Activated CD4-positive, alpha-beta memory T cell treated with anti-CD3 and anti-CD28 coated beads, Interleukin-2, amount 10 ng/mL, durations not matched to agents 7 days and 5 days (primary cell): ENCODE data around the gene TOP1. TPM values are rescaled to one million over a fixed set of nuclear protein-coding genes. Genes with fewer than 3 reads are reported as not detected.
A peak's percentile ranks its signal among the peaks of the same experiment; 100 is the strongest.
"Not testable (repeated sequence)": the region's sequence is repeated elsewhere in the genome, so short reads cannot be mapped to it uniquely, and the experiment has no call there.

ENCODE experiments used
- CTCF ChIA-PET: fragments of 350-600 bp; sonication (Branson Sonifier 250); formaldehyde crosslinking; loops from one replicate; lab custom pipeline; 2021; ENCODE audit warnings: antibody characterized with exemption, inconsistent platforms; lab: Charles Lee
- POLR2A ChIA-PET: fragments of 350-600 bp; sonication (Branson Sonifier 250); formaldehyde crosslinking; loops from one replicate; lab custom pipeline; 2021; ENCODE audit warnings: antibody characterized with exemption; lab: Charles Lee
- DNase-seq: peaks from one replicate; pipeline ENCODE4 v3.0.0-alpha.2; 2020
- H3K27ac Mint-ChIP-seq: one replicate; pipeline ENCODE4 v1.8.0; 2021; ENCODE audit warnings: mild to moderate bottlenecking, mixed read lengths
- H3K27me3 Mint-ChIP-seq: one replicate; pipeline ENCODE4 v1.8.0; 2021; ENCODE audit warnings: mixed read lengths
- H3K36me3 Mint-ChIP-seq: one replicate; pipeline ENCODE4 v1.8.0; 2021; ENCODE audit warnings: low read depth, mixed read lengths
- H3K4me1 Mint-ChIP-seq: one replicate; pipeline ENCODE4 v1.8.0; 2021; ENCODE audit warnings: mixed read lengths
- H3K4me3 Mint-ChIP-seq: one replicate; pipeline ENCODE4 v1.8.0; 2021; ENCODE audit warnings: mild to moderate bottlenecking, mixed read lengths
- H3K9me3 Mint-ChIP-seq: one replicate; pipeline ENCODE4 v1.8.0; 2021; ENCODE audit warnings: mixed read lengths
- total RNA-seq, 2 experiments: library from RNA; stranded (reverse); gene quantifications; one replicate each; pipeline ENCODE4 v1.2.3, GENCODE V29; 2021

The TOP1 gene
- total RNA-seq, 2 experiments from 2014 or later: 67.5 to 68.0 TPM

GRCh38 chr20:41126719-41127118, 98.1 kb downstream of the TOP1 start:
- DNase-seq: no peak
- Mint-ChIP-seq H3K9me3 (no peaks in the 10 kb centered on the region), H3K4me3 (no peak overlapping the region), H3K27me3 (no peaks in the 10 kb centered on the region), H3K27ac (no peak overlapping the region), H3K4me1 (peaks cover 9% of the 10 kb centered on the region), H3K36me3 (peaks cover 53% of the 10 kb centered on the region)
- ChIA-PET POLR2A (no interaction called here), CTCF (interaction anchor here (1.3 kb wide), 1 partner anchor 9 kb away, joined by 7 read pairs; no protein-coding TSS in a partner anchor)

GRCh38 chr20:41128317-41128716, 99.7 kb downstream of the TOP1 start:
- POLR2A ChIA-PET, H3K4me3 Mint-ChIP-seq, DNase-seq, H3K27ac Mint-ChIP-seq, H3K27me3 Mint-ChIP-seq, H3K9me3 Mint-ChIP-seq: not testable (repeated sequence)
- CTCF ChIA-PET: interaction anchor here (0.6 kb wide), 1 partner anchor 29 kb away, joined by 3 read pairs; no protein-coding TSS in a partner anchor
- Mint-ChIP-seq H3K36me3 (peaks cover 37% of the 10 kb centered on the region), H3K4me1 (peaks cover 14% of the 10 kb centered on the region)

- Mint-ChIP-seq H3K27ac (no peak overlapping the region), H3K9me3 (no peaks in the 10 kb centered on the region), H3K4me3 (no peak overlapping the region), H3K4me1 (peaks cover 41% of the 10 kb centered on the region), H3K27me3 (no peaks in the 10 kb centered on the region), H3K36me3 (peaks cover 11% of the 10 kb centered on the region)
- CTCF ChIA-PET: interaction anchor here (0.6 to 6.0 kb wide), 7 partner anchors 41 to 208 kb away, joined by 3 to 84 read pairs (median 4); partner anchors contain the start of gene LPIN3
- POLR2A ChIA-PET: no interaction called here
- DNase-seq: no peak
Measured at GRCh38 chr20:41131594-41132387, 103.2 kb downstream of the TOP1 start.

- H3K9me3 Mint-ChIP-seq, POLR2A ChIA-PET, H3K4me3 Mint-ChIP-seq, H3K36me3 Mint-ChIP-seq, H3K27ac Mint-ChIP-seq, H3K27me3 Mint-ChIP-seq, DNase-seq: not testable (repeated sequence)
- CTCF ChIA-PET: interaction anchor here (0.6 to 6.0 kb wide), 4 partner anchors 67 to 207 kb away, joined by 3 to 84 read pairs (median 27); partner anchors contain the start of gene LPIN3
- peaks cover 41% of the 10 kb centered on the region for H3K4me1 Mint-ChIP-seq
Measured at GRCh38 chr20:41132388-41132775, 103.8 kb downstream of the TOP1 start.

- H3K27me3 Mint-ChIP-seq: no peaks in the 10 kb centered on the region
- ChIA-PET CTCF (interaction anchor here (0.7 to 6.0 kb wide), 13 partner anchors 9 to 208 kb away, joined by 3 to 84 read pairs (median 23); partner anchors contain the start of gene LPIN3), POLR2A (interaction anchor here (0.7 to 15.2 kb wide), 7 partner anchors 14 to 188 kb away, joined by 3 to 466 read pairs (median 3); no protein-coding TSS in a partner anchor)
- H3K4me3 Mint-ChIP-seq: no peak overlapping the region
- peaks cover 6% of the 10 kb centered on the region for H3K36me3 Mint-ChIP-seq
- H3K4me1 Mint-ChIP-seq: peaks cover 41% of the 10 kb centered on the region
- peak overlapping the region; percentile 36 for H3K27ac Mint-ChIP-seq
- no peaks in the 10 kb centered on the region for H3K9me3 Mint-ChIP-seq
- DNase-seq: peak; percentile 57
Measured at GRCh38 chr20:41133709-41134361, 105.2 kb downstream of the TOP1 start.

- no peak for DNase-seq
- ChIA-PET CTCF (interaction anchor here (0.7 to 6.0 kb wide), 41 partner anchors 8 to 213 kb away, joined by 3 to 84 read pairs (median 4); partner anchors contain the start of gene LPIN3), POLR2A (interaction anchor here (0.8 to 15.2 kb wide), 8 partner anchors 10 to 205 kb away, joined by 3 to 466 read pairs (median 4); no protein-coding TSS in a partner anchor)
- H3K9me3 Mint-ChIP-seq: no peaks in the 10 kb centered on the region
- no peak overlapping the region for H3K27ac Mint-ChIP-seq
- H3K27me3 Mint-ChIP-seq: no peaks in the 10 kb centered on the region
- no peak overlapping the region for H3K4me3 Mint-ChIP-seq
- peaks cover 10% of the 10 kb centered on the region for H3K36me3 Mint-ChIP-seq
- H3K4me1 Mint-ChIP-seq: peaks cover 45% of the 10 kb centered on the region
Measured at GRCh38 chr20:41134362-41135186, 106.0 kb downstream of the TOP1 start.

- peak overlapping the region; percentile 74 for H3K27ac Mint-ChIP-seq
- ChIA-PET CTCF (interaction anchor here (0.6 to 6.0 kb wide), 41 partner anchors 9 to 213 kb away, joined by 3 to 84 read pairs (median 4); partner anchors contain the start of gene LPIN3), POLR2A (interaction anchor here (0.8 to 15.2 kb wide), 8 partner anchors 9 to 204 kb away, joined by 3 to 466 read pairs (median 4); no protein-coding TSS in a partner anchor)
- H3K4me1 Mint-ChIP-seq: peaks cover 51% of the 10 kb centered on the region
- peak overlapping the region; percentile 66 for H3K4me3 Mint-ChIP-seq
- no peaks in the 10 kb centered on the region for H3K27me3 Mint-ChIP-seq
- H3K36me3 Mint-ChIP-seq: peaks cover 15% of the 10 kb centered on the region
- peak; percentile 65 for DNase-seq
- H3K9me3 Mint-ChIP-seq: no peaks in the 10 kb centered on the region
Measured at GRCh38 chr20:41135187-41135887, 106.7 kb downstream of the TOP1 start.

GRCh38 chr20:41135888-41136679, 107.5 kb downstream of the TOP1 start:
- Mint-ChIP-seq H3K27me3 (no peaks in the 10 kb centered on the region), H3K36me3 (peaks cover 22% of the 10 kb centered on the region), H3K4me1 (peaks cover 55% of the 10 kb centered on the region), H3K4me3 (peak overlapping the region; percentile 66), H3K27ac (peak overlapping the region; percentile 74), H3K9me3 (no peaks in the 10 kb centered on the region)
- POLR2A ChIA-PET: interaction anchor here (1.0 to 15.2 kb wide), 10 partner anchors 8 to 204 kb away, joined by 3 to 466 read pairs (median 4); no protein-coding TSS in a partner anchor
- CTCF ChIA-PET: interaction anchor here (0.6 to 6.0 kb wide), 34 partner anchors 8 to 206 kb away, joined by 3 to 84 read pairs (median 4); partner anchors contain the start of gene LPIN3
- peak; percentile 17 for DNase-seq

GRCh38 chr20:41136680-41137613, 108.3 kb downstream of the TOP1 start, which contains the start of gene PLCG1:
PLCG1 (plus strand) TSS chr20:41137543; CDS start chr20:41137642, 99 bp downstream.
- Mint-ChIP-seq H3K4me1 (peaks cover 57% of the 10 kb centered on the region), H3K27me3 (no peaks in the 10 kb centered on the region), H3K27ac (peak within 1 kb of the TSS; percentile 90), H3K4me3 (peak within 1 kb of the TSS; percentile 86), H3K36me3 (peaks cover 28% of the 10 kb centered on the region), H3K9me3 (no peaks in the 10 kb centered on the region)
- peak; percentile 86 for DNase-seq
- ChIA-PET POLR2A (interaction anchor here (1.0 to 15.2 kb wide), 10 partner anchors 8 to 203 kb away, joined by 3 to 466 read pairs (median 4); no protein-coding TSS in a partner anchor), CTCF (interaction anchor here (0.9 to 6.0 kb wide), 8 partner anchors 14 to 202 kb away, joined by 5 to 84 read pairs (median 37); partner anchors contain the start of gene LPIN3)
